ENCODE data around the gene ZDHHC9.

- TF ChIP-seq, protein P1, sequence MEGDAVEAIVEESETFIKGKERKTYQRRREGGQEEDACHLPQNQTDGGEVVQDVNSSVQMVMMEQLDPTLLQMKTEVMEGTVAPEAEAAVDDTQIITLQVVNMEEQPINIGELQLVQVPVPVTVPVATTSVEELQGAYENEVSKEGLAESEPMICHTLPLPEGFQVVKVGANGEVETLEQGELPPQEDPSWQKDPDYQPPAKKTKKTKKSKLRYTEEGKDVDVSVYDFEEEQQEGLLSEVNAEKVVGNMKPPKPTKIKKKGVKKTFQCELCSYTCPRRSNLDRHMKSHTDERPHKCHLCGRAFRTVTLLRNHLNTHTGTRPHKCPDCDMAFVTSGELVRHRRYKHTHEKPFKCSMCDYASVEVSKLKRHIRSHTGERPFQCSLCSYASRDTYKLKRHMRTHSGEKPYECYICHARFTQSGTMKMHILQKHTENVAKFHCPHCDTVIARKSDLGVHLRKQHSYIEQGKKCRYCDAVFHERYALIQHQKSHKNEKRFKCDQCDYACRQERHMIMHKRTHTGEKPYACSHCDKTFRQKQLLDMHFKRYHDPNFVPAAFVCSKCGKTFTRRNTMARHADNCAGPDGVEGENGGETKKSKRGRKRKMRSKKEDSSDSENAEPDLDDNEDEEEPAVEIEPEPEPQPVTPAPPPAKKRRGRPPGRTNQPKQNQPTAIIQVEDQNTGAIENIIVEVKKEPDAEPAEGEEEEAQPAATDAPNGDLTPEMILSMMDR (IDR thresholded peaks at IDR 0.05; ENCODE audit: borderline replicate concordance, extremely low read depth, low read length, poor library complexity, severe bottlenecking): no peak
- no peak for TF ChIP-seq EZH2 (IDR thresholded peaks at IDR 0.05; ENCODE audit: borderline replicate concordance, low read depth, low read length, severe bottlenecking)
Observed at GRCh38 chrX:129780441-129781105, 63.1 kb downstream of the ZDHHC9 start.
